Stimulated activated CD4-positive, alpha-beta T cell treated with anti-CD3 and anti-CD28 coated beads, Interleukin-12 subunit alpha, Interleukin-12 subunit beta, amount 100 ng/mL, for 24 hours (primary cell): ENCODE measurements around the gene CCNI2.
"Not testable (repeated sequence)": the region's sequence is repeated elsewhere in the genome, so short reads cannot be mapped to it uniquely, and the experiment has no call there.

Source experiments
- DNase-seq, 2 experiments: peaks; one replicate each; pipeline ENCODE4 v3.0.0-alpha.2; 2020; ENCODE audit warnings: low read depth in 2 of 2

Gene CCNI2

GRCh38 chr5:132781029-132781428 is 33.8 kb downstream of the CCNI2 start:
- DNase-seq: no peak

- no peak for DNase-seq
Observed at GRCh38 chr5:132782101-132782500, 34.9 kb downstream of the CCNI2 start.

DNA sequence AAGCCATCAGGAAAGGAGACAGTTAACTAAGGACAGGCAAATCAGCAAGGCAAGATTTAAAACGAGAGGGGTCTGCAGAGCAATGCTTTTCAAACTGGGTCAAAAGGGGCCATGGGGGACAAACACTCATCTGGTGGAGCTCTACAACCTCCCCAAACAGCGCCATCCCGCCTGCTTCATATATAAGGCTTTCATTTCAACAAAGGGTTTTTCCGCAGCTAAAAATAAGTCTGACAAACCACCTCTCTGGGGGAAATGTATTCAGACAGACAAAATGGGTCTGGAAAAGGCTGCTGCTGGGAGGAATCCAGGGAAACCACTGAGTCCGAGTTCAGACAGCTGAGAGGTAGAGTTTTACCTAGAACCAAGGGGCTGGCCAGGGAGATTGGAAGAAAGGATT is 38.1 kb downstream of the CCNI2 start:
- no peak for DNase-seq

DNA sequence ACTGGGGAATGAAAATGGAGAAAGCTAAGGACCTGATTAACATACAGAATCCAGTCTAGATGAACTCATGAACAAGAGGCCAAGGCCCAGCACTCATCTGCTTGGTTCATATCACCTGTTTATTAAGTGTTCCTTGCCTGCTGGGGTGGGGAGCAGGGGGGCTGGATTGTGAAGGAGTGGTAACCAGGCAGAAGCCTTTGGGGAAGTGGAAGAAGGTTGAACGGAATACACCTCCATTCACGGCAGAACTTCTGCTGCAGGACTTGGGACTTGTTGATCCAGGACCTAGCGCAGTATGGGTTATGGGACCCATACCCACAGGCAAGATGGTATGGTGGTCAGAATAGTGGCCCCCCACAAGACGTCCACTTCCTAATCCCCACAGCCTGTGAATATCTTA is 38.6 kb downstream of the CCNI2 start:
- DNase-seq: no peak

GRCh38 chr5:132787076-132787475 is 39.9 kb downstream of the CCNI2 start:
- DNase-seq: no peak

DNA sequence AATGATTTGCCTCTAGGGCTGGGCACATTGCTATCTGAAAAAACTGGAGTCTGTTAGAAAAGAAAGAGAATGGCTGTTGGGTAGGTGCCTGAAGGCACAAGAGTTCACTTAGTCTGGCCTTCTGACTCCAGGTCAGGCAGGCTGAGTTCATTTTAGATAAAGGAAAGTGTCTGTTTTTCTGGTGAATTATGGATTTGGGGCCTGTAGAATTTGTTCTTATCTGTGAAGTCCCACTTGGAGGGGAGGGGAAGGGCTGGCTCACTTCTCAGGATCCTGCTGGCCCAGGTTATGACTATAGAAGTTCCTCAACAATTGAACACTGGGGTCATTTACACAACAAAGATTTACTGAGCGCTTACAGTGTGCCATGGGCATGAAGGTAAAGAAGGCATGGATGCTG is 41.3 kb downstream of the CCNI2 start:
- no peak for DNase-seq

- no peak for DNase-seq
Observed at GRCh38 chr5:132788990-132789886, 42.0 kb downstream of the CCNI2 start.

- DNase-seq: no peak
Observed at GRCh38 chr5:132790201-132790865, 43.1 kb downstream of the CCNI2 start.

DNA sequence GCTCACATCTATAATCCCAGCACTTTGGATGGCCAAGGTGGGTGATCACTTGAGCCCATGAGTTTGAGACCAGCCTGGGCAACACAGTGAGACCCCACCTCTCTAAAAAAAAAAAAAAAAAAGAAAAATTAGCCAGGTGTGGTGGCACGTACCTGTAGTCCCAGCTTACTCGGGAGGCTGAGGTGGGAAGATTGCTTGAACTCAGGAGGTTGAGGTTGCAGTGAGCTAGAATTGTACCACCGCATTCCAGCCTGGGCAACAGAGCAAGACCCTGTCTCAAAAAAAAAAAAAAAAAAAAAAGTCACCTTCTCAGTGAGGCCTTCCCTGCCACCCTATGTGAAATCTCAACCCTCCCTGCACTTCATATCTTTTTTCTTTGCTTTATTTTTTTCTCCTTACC is 43.8 kb downstream of the CCNI2 start:
- DNase-seq: no peak

DNA sequence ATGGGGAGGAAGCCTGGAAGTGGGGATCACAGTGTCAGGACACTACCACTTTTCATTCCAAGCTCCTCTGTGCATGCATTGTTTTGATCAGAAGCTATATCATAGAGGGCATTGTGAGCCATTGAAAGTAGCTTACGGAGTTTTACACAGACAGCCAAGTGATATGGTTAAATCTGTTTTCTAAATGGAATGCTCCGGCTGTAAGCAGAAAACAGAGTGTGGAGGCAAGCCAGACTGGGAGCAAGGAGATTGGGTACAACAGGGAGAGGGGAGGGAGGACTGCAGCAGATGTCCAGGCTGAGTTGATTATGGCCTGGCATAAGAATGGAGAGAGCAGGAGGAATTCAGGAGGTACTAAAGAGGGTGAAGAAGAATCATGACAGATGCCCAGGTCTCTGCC is 50.4 kb downstream of the CCNI2 start:
- DNase-seq: no peak

DNA sequence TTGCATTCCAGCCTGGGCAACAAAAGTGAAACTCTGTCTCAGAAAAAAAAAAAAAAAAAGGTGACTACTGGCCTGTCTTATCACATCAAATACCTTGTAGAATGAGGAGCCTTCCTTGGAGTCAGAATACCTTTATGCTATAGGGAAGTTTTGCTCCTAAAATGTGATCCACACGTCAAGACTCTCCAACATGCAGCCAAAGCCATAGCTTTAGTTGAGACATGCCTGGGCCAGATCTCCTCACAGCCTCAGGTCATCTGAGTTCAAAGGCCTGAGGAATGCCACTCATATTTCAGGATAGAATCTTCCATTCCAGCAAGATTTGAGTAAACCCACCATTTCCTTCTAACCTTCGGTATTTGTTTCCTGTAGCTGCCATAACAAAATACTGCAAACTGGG is 52.2 kb downstream of the CCNI2 start:
- DNase-seq: no peak

- no peak for DNase-seq
Observed at GRCh38 chr5:132800545-132800944, 53.3 kb downstream of the CCNI2 start.

DNA sequence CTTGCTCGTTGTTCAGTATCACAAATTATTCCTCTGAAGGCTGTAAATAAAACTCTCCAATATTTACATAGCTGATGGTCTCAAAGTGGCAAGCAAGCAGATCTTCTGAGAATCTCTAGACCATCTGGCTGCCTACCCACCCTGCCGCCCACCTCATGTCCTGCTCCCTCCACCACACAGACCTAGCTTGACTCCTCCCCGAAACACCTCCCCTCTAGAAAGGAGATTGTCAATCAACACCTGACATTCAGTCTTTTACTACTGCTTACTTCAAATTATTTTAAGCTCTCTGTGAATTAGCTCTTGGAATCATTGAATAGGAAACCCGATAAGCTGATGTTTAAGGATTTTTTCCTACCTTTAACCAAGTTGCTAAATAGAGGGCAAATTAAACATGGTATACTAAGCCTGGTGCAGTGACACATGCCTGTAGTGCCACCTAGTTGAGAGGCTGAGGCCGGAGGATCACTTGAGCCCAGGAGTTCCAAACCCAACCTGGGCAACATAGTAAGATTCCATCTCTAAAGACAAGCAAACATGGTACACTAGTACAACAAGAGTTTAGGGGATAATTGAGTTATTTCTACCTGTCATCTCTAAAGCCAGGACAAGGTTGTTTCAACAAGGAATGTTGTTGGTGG is 54.9 kb downstream of the CCNI2 start:
- DNase-seq: no peak

- DNase-seq: not testable (repeated sequence)
Observed at GRCh38 chr5:132802685-132803066, 55.5 kb downstream of the CCNI2 start.
